Mesenchymal stem cell (in vitro differentiated cells and primary cell): ENCODE data around the gene PKHD1.

Experiments used
- DNase-seq: peaks from one replicate; pipeline ENCODE4 v3.0.0-alpha.2; 2013
- H2AFZ ChIP-seq: one replicate; pipeline ENCODE4 v1.6.1; 2013; ENCODE audit warnings: low read depth, mild to moderate bottlenecking, control low read depth, inconsistent platforms, low read length, moderate library complexity
- H2AK5ac ChIP-seq: 2 replicates; pipeline ENCODE4 v1.6.1; 2013; ENCODE audit warnings: low read length, moderate library complexity, mild to moderate bottlenecking, inconsistent platforms; ENCODE audit not compliant: severe bottlenecking
- H2BK120ac ChIP-seq: one replicate; pipeline ENCODE4 v1.6.1; 2013; ENCODE audit warnings: low read depth, mild to moderate bottlenecking, inconsistent platforms, low read length, moderate library complexity
- H2BK12ac ChIP-seq, 2 experiments: one replicate each; pipeline ENCODE4 v1.6.1; 2013; ENCODE audit warnings: inconsistent platforms in 2 of 2, low read length in 2 of 2, mild to moderate bottlenecking in 2 of 2, moderate library complexity in 2 of 2, control low read depth in 1 of 2
- H2BK15ac ChIP-seq: one replicate; pipeline ENCODE4 v1.6.1; 2013; ENCODE audit warnings: mild to moderate bottlenecking, low read depth, inconsistent platforms; ENCODE audit not compliant: poor library complexity, severe bottlenecking
- H2BK5ac ChIP-seq: 2 replicates; pipeline ENCODE4 v1.6.1; 2013; ENCODE audit warnings: low read depth, mild to moderate bottlenecking, low read length, control low read depth, inconsistent platforms; ENCODE audit not compliant: poor library complexity, severe bottlenecking
- H3K14ac ChIP-seq, 2 experiments: one replicate each; pipeline ENCODE4 v1.6.1; 2013; ENCODE audit warnings: inconsistent platforms in 2 of 2, low read length in 2 of 2, control low read depth in 1 of 2, mild to moderate bottlenecking in 1 of 2, moderate library complexity in 1 of 2
- H3K18ac ChIP-seq, 2 experiments: one replicate each; pipeline ENCODE4 v1.6.1; 2013; ENCODE audit warnings: inconsistent platforms in 2 of 2, low read length in 2 of 2, control low read depth in 1 of 2, low read depth in 1 of 2, mild to moderate bottlenecking in 1 of 2
- H3K23ac ChIP-seq, 2 experiments: one replicate each; pipeline ENCODE4 v1.6.1; 2013; ENCODE audit warnings: inconsistent platforms in 2 of 2, low read length in 2 of 2, mild to moderate bottlenecking in 2 of 2, moderate library complexity in 2 of 2, control low read depth in 1 of 2
- H3K27ac ChIP-seq: 2 replicates; pipeline ENCODE4 v1.5.1; 2013; ENCODE audit warnings: mild to moderate bottlenecking, moderate library complexity, low read length, control low read depth, inconsistent platforms; ENCODE audit not compliant: poor library complexity, severe bottlenecking
- H3K27me3 ChIP-seq, 2 experiments: 2 replicates each; pipeline versions ENCODE4 v1.6.1 to v1.7.0; 2013; ENCODE audit warnings: low read length in 2 of 2, mild to moderate bottlenecking in 2 of 2, moderate library complexity in 2 of 2, control low read depth in 1 of 2, inconsistent platforms in 1 of 2; ENCODE audit not compliant: control insufficient read depth in 1 of 2, insufficient read depth in 1 of 2
- H3K36me3 ChIP-seq, 2 experiments: 2 replicates each; pipeline versions ENCODE4 v1.6.1 to v1.7.0; 2013; ENCODE audit warnings: low read length in 2 of 2, control low read depth in 1 of 2, inconsistent platforms in 1 of 2, low read depth in 1 of 2, mild to moderate bottlenecking in 1 of 2; ENCODE audit not compliant: insufficient read depth in 2 of 2, control insufficient read depth in 1 of 2
- H3K4ac ChIP-seq, 2 experiments: one replicate each; pipeline ENCODE4 v1.6.1; 2013; ENCODE audit warnings: inconsistent platforms in 2 of 2, low read length in 2 of 2, mild to moderate bottlenecking in 2 of 2, moderate library complexity in 2 of 2, control low read depth in 1 of 2, low read depth in 1 of 2
- H3K4me1 ChIP-seq: 2 replicates; pipeline ENCODE4 v1.6.1; 2013; ENCODE audit warnings: low read depth, low read length, control low read depth; ENCODE audit not compliant: control insufficient read depth, insufficient read depth
- H3K4me2 ChIP-seq: 2 replicates; pipeline ENCODE4 v1.6.1; 2013; ENCODE audit warnings: low read length, mild to moderate bottlenecking, inconsistent platforms; ENCODE audit not compliant: poor library complexity, severe bottlenecking
- H3K4me3 ChIP-seq, 2 experiments: 2 replicates each; pipeline versions ENCODE4 v1.5.1 to v1.7.0; 2013; ENCODE audit warnings: low read length in 2 of 2, mild to moderate bottlenecking in 2 of 2, control low read depth in 1 of 2, low read depth in 1 of 2; ENCODE audit not compliant: insufficient read depth in 1 of 2
- H3K79me1 ChIP-seq: replicated peaks from 2 replicates; pipeline ENCODE4 v1.6.1; 2013; ENCODE audit warnings: mild to moderate bottlenecking, control low read depth, low read length, inconsistent platforms; ENCODE audit not compliant: poor library complexity, severe bottlenecking
- H3K9ac ChIP-seq: 2 replicates; pipeline ENCODE4 v1.7.0; 2013; ENCODE audit warnings: mild to moderate bottlenecking, low read length, moderate library complexity
- H3K9me3 ChIP-seq: 2 replicates; pipeline ENCODE4 v1.7.0; 2013; ENCODE audit warnings: mild to moderate bottlenecking, low read length; ENCODE audit not compliant: control insufficient read depth
- H4K8ac ChIP-seq: one replicate; pipeline ENCODE4 v1.6.1; 2013; ENCODE audit warnings: inconsistent platforms, mild to moderate bottlenecking, low read length, moderate library complexity
- H4K91ac ChIP-seq: one replicate; pipeline ENCODE4 v1.6.1; 2013; ENCODE audit warnings: mild to moderate bottlenecking, low read length, inconsistent platforms
- WGBS: methylation state at CpG from one replicate; pipeline ENCODE4 v1.1.7; 2013; ENCODE audit warnings: mixed read lengths; 5-methylcytosine and 5-hydroxymethylcytosine counted together

Gene PKHD1

DNA sequence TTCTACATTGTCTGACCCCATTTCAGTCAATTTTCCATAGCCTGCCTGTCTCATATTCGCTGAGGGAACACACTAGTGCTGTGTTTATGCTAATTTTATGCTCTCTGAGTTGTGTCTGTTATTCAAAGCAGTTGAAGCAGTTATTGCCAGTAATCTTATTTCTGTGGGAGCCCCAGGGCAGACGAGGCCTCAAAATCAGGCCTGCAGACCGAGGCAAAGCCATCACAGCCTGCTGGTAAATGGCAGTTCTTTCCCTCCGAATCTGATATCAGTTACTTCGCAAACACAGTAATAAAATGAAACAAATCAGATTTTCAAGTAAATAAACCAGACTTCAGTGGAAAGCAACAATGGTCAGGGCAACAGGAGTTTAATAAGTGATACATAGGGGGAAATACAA is 508.4 kb downstream of the PKHD1 start:
- H2BK12ac ChIP-seq, result no peak overlapping the region
- H4K91ac ChIP-seq, result no peak overlapping the region
- no peaks in the 10 kb centered on the region for H3K4me1 ChIP-seq
- 73% methylated on average over 4 of the region's 5 CpGs for WGBS
- no peak overlapping the region for H2BK5ac ChIP-seq
- no peaks in the 10 kb centered on the region for H3K79me1 ChIP-seq
- H3K9me3 ChIP-seq, result no peaks in the 10 kb centered on the region
- no peak for DNase-seq
- H2BK120ac ChIP-seq, result no peak overlapping the region
- no peaks in the 10 kb centered on the region for H3K27me3 ChIP-seq
- H4K8ac ChIP-seq, result no peak overlapping the region
- no peak overlapping the region for H2BK15ac ChIP-seq
- no peak overlapping the region for H3K9ac ChIP-seq
- H2AK5ac ChIP-seq, result no peak overlapping the region
- H3K18ac ChIP-seq, result no peak overlapping the region
- H3K14ac ChIP-seq, result no peak overlapping the region
- H3K27ac ChIP-seq, result no peak overlapping the region
- no peaks in the 10 kb centered on the region for H3K36me3 ChIP-seq
- no peak overlapping the region for H3K4me3 ChIP-seq
- no peak overlapping the region for H2AFZ ChIP-seq
- no peak overlapping the region for H3K23ac ChIP-seq
- H3K4ac ChIP-seq, result no peak overlapping the region
- no peak overlapping the region for H3K4me2 ChIP-seq

DNA sequence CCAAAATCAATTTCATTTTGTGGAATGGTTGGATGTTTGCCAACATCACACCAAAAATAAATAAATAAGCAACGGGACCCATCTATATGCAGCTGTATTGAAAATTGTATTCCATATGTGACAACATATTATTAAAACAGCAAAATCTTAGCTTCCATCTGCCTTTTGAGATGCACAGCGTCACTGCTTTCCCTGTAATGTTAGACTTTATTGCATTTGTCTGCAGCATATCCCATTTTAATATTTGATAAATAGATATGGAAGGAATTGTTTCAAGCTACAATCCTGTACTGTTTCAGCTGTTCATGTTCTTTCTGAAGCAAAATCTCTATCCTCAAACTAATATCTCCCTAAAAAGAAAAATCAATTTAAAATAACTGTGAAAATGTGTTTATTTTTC is 509.1 kb downstream of the PKHD1 start:
- H3K9ac ChIP-seq, result no peak overlapping the region
- H3K79me1 ChIP-seq, result no peaks in the 10 kb centered on the region
- no peak overlapping the region for H4K91ac ChIP-seq
- no peak overlapping the region for H3K27ac ChIP-seq
- H3K14ac ChIP-seq, result no peak overlapping the region
- no peak overlapping the region for H2AK5ac ChIP-seq
- H3K18ac ChIP-seq, result no peak overlapping the region
- H2BK120ac ChIP-seq, result no peak overlapping the region
- no peak overlapping the region for H2BK5ac ChIP-seq
- DNase-seq, result no peak
- no peak overlapping the region for H3K23ac ChIP-seq
- no peaks in the 10 kb centered on the region for H3K4me1 ChIP-seq
- no peak overlapping the region for H2AFZ ChIP-seq
- no peaks in the 10 kb centered on the region for H3K27me3 ChIP-seq
- WGBS, result no CpG with 5 or more reads among the region's 2 CpGs
- H2BK15ac ChIP-seq, result no peak overlapping the region
- H3K4ac ChIP-seq, result no peak overlapping the region
- no peaks in the 10 kb centered on the region for H3K36me3 ChIP-seq
- no peak overlapping the region for H3K4me3 ChIP-seq
- no peak overlapping the region for H3K4me2 ChIP-seq
- H4K8ac ChIP-seq, result no peak overlapping the region
- no peaks in the 10 kb centered on the region for H3K9me3 ChIP-seq
- H2BK12ac ChIP-seq, result no peak overlapping the region

DNA sequence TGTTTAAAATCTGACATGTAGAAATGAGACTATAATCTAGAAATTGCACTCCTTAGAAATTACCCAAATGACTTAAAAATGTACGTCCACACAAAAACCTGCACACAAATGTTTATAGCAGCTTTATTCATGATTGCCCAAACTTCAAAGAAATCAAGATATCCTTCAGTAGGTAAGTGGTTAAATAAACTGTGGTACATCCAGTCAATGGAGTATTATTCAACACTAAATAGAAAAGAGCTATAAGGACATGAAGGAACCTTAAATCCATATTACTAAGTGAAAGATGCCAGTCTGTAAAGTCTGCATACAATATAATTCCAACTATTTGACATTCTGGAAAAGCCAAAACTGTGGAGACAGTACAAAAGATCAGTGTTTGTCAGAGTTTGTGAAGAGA is 513.4 kb downstream of the PKHD1 start:
- no peak overlapping the region for H4K91ac ChIP-seq
- H3K14ac ChIP-seq, result no peak overlapping the region
- H3K9me3 ChIP-seq, result no peaks in the 10 kb centered on the region
- H3K4ac ChIP-seq, result no peak overlapping the region
- H2BK5ac ChIP-seq, result no peak overlapping the region
- H3K4me1 ChIP-seq, result no peaks in the 10 kb centered on the region
- no peak overlapping the region for H3K18ac ChIP-seq
- no peaks in the 10 kb centered on the region for H3K27me3 ChIP-seq
- no peak overlapping the region for H3K23ac ChIP-seq
- no peak overlapping the region for H4K8ac ChIP-seq
- H3K79me1 ChIP-seq, result no peaks in the 10 kb centered on the region
- H2AK5ac ChIP-seq, result no peak overlapping the region
- H3K27ac ChIP-seq, result no peak overlapping the region
- no peak overlapping the region for H2BK12ac ChIP-seq
- DNase-seq, result no peak
- H2BK15ac ChIP-seq, result no peak overlapping the region
- H3K9ac ChIP-seq, result no peak overlapping the region
- H3K4me3 ChIP-seq, result no peak overlapping the region
- H3K36me3 ChIP-seq, result no peaks in the 10 kb centered on the region
- H3K4me2 ChIP-seq, result no peak overlapping the region
- WGBS, result 60% methylated on average over 1 of the region's 1 CpG
- no peak overlapping the region for H2AFZ ChIP-seq
- no peak overlapping the region for H2BK120ac ChIP-seq

DNA sequence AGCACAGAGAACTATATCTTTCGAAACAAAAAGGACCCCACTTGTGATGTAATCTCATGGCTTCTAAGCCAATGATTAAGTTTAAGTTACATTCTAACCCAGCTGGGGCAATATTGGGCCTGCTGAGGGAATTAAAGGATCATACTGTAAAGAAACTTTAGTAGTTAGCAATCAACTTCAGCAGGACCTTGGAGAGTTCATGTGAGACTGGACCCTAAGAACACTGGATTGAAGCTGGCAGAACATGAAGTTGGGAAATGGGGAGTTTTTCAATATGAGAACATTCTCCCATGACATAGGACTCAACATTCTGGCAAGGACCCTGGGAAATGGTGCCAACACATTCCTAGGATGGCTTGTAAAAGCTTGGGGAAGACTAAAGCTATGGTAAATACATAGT is 516.2 kb downstream of the PKHD1 start:
- H3K14ac ChIP-seq, result no peak overlapping the region
- no peak overlapping the region for H2BK15ac ChIP-seq
- no CpG with 5 or more reads among the region's 1 CpG for WGBS

More for the DNA sequence above, 516.2 kb downstream of the PKHD1 start:
- Histone ChIP-seq H3K36me3 (no peaks in the 10 kb centered on the region), H4K91ac (no peak overlapping the region), H3K23ac (no peak overlapping the region), H3K79me1 (no peaks in the 10 kb centered on the region), H2BK5ac (no peak overlapping the region), H2BK120ac (no peak overlapping the region), H3K9ac (no peak overlapping the region), H2BK12ac (no peak overlapping the region), H3K27me3 (no peaks in the 10 kb centered on the region), H3K4me2 (no peak overlapping the region), H4K8ac (no peak overlapping the region), H3K4me3 (no peak overlapping the region), H3K27ac (no peak overlapping the region), H2AK5ac (no peak overlapping the region), H2AFZ (no peak overlapping the region), H3K4me1 (no peaks in the 10 kb centered on the region), H3K4ac (no peak overlapping the region), H3K18ac (no peak overlapping the region), H3K9me3 (no peaks in the 10 kb centered on the region)
- DNase-seq, result no peak
